ENCODE measurements around the gene IKZF3. TPM values are rescaled to one million over a fixed set of nuclear protein-coding genes. Genes with fewer than 3 reads are reported as not detected.

Gene IKZF3
- total RNA-seq, 6 experiments from 2014 or later, result 0.22 to 1.9 (median 0.92) TPM

DNA sequence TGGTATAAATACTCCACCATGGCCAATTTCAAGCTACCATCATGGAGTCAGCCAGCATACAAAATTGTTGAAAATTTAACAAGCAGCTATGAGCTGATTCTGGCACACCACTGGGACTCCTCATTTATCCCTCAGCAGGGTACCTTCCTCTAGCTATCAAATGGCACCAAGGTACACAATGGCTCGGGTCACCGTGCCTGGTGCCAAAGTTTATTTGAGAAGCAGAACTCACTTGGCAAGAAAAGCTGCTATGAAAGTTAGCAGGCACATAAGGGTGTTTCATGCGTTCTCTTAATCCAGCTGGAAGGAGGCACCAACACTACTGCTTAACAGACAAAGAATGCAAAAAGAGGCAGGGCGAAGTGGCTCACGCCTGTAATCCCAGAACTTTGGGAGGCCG lies 51.6 kb downstream of the IKZF3 start:
- Histone ChIP-seq H3K27ac (no peak overlapping the region), H3K9me3 (no peaks in the 10 kb centered on the region), H3K36me3 (no peaks in the 10 kb centered on the region), H3K4me1 (peaks cover 0 to 8% (median 0%) of the 10 kb centered on the region in 4 donors), H3K4me3 (no peak overlapping the region), H3K27me3 (no peaks in the 10 kb centered on the region)
- peak; percentile 66 to 90 (median 84) for ATAC-seq
- intact Hi-C loops (cut with DNase I), result no loop called here
- WGBS (ENCODE audit: insufficient coverage, low coverage, low lambda C conversion rate, missing lambda C conversion rate), result 46% methylated on average over 4 of the region's 6 CpGs
- TF ChIP-seq POLR2A (IDR thresholded peaks at IDR 0.05), result no peak
- TF ChIP-seq, protein P1, sequence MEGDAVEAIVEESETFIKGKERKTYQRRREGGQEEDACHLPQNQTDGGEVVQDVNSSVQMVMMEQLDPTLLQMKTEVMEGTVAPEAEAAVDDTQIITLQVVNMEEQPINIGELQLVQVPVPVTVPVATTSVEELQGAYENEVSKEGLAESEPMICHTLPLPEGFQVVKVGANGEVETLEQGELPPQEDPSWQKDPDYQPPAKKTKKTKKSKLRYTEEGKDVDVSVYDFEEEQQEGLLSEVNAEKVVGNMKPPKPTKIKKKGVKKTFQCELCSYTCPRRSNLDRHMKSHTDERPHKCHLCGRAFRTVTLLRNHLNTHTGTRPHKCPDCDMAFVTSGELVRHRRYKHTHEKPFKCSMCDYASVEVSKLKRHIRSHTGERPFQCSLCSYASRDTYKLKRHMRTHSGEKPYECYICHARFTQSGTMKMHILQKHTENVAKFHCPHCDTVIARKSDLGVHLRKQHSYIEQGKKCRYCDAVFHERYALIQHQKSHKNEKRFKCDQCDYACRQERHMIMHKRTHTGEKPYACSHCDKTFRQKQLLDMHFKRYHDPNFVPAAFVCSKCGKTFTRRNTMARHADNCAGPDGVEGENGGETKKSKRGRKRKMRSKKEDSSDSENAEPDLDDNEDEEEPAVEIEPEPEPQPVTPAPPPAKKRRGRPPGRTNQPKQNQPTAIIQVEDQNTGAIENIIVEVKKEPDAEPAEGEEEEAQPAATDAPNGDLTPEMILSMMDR (IDR thresholded peaks at IDR 0.05), result no peak
- DNase-seq, result peak in 2 of 3 donors; percentile 55 to 69

DNA sequence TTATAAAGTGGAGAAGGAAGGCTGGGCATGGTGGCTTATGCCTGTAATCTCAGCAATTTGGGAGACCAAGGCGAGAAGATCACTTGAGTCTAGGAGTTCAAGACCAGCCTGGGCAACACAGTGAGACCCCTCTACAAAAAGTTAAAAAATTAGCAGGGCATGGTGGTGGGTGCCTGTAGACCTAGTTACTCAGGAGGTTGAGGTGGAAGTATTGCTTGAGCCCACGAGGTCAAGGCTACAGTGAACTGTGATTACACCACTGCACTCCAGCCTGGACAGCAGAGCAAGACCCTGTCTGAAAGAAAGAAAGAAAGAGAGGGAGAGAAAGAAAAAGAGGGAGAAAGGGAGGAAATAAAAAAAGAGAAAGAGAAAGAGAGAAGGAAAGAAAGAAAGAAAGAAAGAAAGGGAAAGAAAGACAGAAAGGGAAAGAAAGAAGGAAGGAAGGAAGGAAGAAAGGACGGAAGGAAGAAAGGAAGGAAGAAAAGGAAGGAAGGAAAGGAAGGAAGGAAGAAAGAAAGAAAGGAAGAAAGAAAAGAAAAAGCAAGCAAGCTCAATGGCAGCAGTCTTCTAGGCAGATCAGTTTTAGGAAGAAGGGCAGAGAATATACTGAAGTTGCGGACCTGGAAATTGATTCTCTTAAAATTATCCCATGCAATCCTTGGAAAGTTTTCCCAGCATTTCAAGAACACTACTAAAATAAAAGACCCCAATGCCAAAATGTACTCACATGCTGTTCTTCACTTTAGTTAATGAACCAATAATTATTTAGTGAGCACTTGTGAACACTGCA lies 53.0 kb downstream of the IKZF3 start:
- WGBS (ENCODE audit: insufficient coverage, low coverage, low lambda C conversion rate, missing lambda C conversion rate), result 68% methylated on average over 4 of the region's 4 CpGs
- ATAC-seq (no peak), DNase-seq (no peak)
- no peaks in the 10 kb centered on the region for H3K27me3 ChIP-seq
- TF ChIP-seq POLR2A (IDR thresholded peaks at IDR 0.05), result no peak
- TF ChIP-seq, protein P1 (IDR thresholded peaks at IDR 0.05), result no peak
- intact Hi-C loops (cut with DNase I), result no loop called here
- H3K36me3 ChIP-seq, result no peaks in the 10 kb centered on the region
- no peaks in the 10 kb centered on the region for H3K9me3 ChIP-seq
- H3K4me1 ChIP-seq, result peaks cover 0 to 8% (median 0%) of the 10 kb centered on the region in 4 donors
- H3K4me3 ChIP-seq, result no peak overlapping the region
- no peak overlapping the region for H3K27ac ChIP-seq

DNA sequence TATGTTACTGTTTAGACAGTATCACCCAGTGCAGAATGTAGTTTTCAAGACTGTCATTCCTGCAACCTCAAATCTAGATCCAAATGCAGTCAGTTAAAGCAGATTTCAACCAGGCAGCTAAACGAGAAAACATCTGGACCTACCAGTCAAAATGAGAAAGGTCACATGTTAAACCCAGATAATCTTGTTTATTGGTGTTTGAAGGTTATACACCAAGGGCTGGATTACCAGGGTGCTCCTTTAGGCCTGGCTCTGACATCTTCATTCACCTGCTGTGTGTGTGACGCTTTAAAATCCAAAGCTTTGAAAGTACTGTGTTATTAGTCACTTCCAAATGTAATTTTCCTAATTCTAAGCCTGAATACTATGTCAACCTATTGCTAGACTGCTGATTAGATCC lies 54.9 kb downstream of the IKZF3 start:
- H3K4me3 ChIP-seq, result no peak overlapping the region
- no peak for DNase-seq
- no peaks in the 10 kb centered on the region for H3K27me3 ChIP-seq
- H3K27ac ChIP-seq, result no peak overlapping the region
- peaks cover 0 to 8% (median 0%) of the 10 kb centered on the region in 4 donors for H3K4me1 ChIP-seq
- no peaks in the 10 kb centered on the region for H3K9me3 ChIP-seq
- no peaks in the 10 kb centered on the region for H3K36me3 ChIP-seq
- no peak for ATAC-seq
- intact Hi-C loops (cut with DNase I), result no loop called here
- WGBS (ENCODE audit: insufficient coverage, low coverage, low lambda C conversion rate, missing lambda C conversion rate), result 61% methylated on average over 2 of the region's 2 CpGs
- TF ChIP-seq, protein P1 (IDR thresholded peaks at IDR 0.05), result no peak
- no peak for TF ChIP-seq POLR2A (IDR thresholded peaks at IDR 0.05)

DNA sequence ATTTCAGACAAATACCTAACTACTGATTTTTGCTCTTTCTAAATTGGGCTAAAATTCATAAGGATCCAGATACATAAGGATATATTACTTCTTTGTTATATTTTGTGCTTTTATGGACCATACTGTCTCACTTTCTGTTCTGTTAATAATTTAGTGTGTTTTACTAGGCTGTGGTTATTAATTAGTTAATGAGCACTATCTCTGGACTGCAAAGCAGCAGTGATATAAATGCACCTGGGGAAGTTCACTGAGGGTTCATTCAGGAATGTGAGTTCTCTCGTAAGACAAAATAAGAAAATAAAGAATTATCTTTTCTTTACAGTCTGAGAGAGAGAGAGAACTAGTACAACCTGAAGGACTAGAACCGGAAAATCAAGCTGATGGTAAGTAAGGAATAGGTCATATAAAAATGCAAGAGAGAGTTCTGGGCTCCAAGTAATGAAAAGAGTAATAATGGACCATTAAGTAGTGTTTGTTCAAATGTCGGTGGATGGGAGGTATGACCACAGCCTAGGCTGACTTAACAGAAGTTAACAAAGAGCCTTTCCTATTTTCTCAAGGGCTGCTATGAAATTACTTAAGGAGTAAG lies 55.6 kb downstream of the IKZF3 start:
- no peak for DNase-seq

More for the DNA sequence above, 55.6 kb downstream of the IKZF3 start:
- ATAC-seq, result no peak
- H3K36me3 ChIP-seq, result no peaks in the 10 kb centered on the region
- peaks cover 0 to 8% (median 0%) of the 10 kb centered on the region in 4 donors for H3K4me1 ChIP-seq
- no peak overlapping the region for H3K4me3 ChIP-seq
- WGBS (ENCODE audit: insufficient coverage, low coverage, low lambda C conversion rate, missing lambda C conversion rate), result 75% methylated on average over 3 of the region's 3 CpGs
- no peaks in the 10 kb centered on the region for H3K9me3 ChIP-seq
- no peak overlapping the region for H3K27ac ChIP-seq
- intact Hi-C loops (cut with DNase I), result no loop called here
- no peaks in the 10 kb centered on the region for H3K27me3 ChIP-seq
- TF ChIP-seq, protein P1 (IDR thresholded peaks at IDR 0.05), result no peak
- TF ChIP-seq POLR2A (IDR thresholded peaks at IDR 0.05), result no peak

All from right lobe of liver (tissue), 6 donors.